Gastrocnemius medialis (tissue), 4 donors: ENCODE data around the gene LHFPL6. TPM values are rescaled to one million over a fixed set of nuclear protein-coding genes. Genes with fewer than 3 reads are reported as not detected.

ENCODE experiments used
- ATAC-seq, 2 donors: fragments of 150-250 bp; one replicate each; pipeline ENCODE4 v1.9.1; 2016
- DNase-seq, 2 donors: peaks; one replicate each; pipeline ENCODE4 v3.0.0-alpha.2; 2019
- H3K27ac ChIP-seq, 4 donors: fragments of 200-600 bp; sonication (generic); 1 replicate in 1 of 4; 2 replicates in 3 of 4; pipeline ENCODE4 v1.5.1; 2016 to 2018; ENCODE audit warnings: mild to moderate bottlenecking in 2 of 4, moderate library complexity in 1 of 4
- H3K27me3 ChIP-seq, 3 donors: fragments of 200-600 bp; sonication (generic) in 2 of 3; 1 replicate in 1 of 3; 2 replicates in 2 of 3; pipeline versions ENCODE4 v1.5.1 to v1.6.0; 2016 to 2019; ENCODE audit warnings: mild to moderate bottlenecking in 1 of 3, moderate library complexity in 1 of 3
- H3K36me3 ChIP-seq, 2 donors: fragments of 200-600 bp; sonication (generic) in 1 of 2; one replicate each; pipeline ENCODE4 v1.5.1; 2017 to 2018
- H3K4me1 ChIP-seq, 2 donors: fragments of 200-600 bp; sonication (generic) in 1 of 2; one replicate each; pipeline ENCODE4 v1.5.1; 2016 to 2017; ENCODE audit warnings: mild to moderate bottlenecking in 2 of 2
- H3K4me3 ChIP-seq, 4 donors: fragments of 200-600 bp; sonication (generic) in 3 of 4; 1 replicate in 1 of 4; 2 replicates in 3 of 4; pipeline ENCODE4 v1.5.1; 2016 to 2019; ENCODE audit warnings: mild to moderate bottlenecking in 2 of 4
- H3K9me3 ChIP-seq, 3 donors: fragments of 200-600 bp; sonication (generic) in 2 of 3; 1 replicate in 1 of 3; 2 replicates in 2 of 3; pipeline ENCODE4 v1.5.1; 2016 to 2019
- POLR2A ChIP-seq, 2 donors: fragments of 450-650 bp; IDR thresholded peaks; one replicate each; pipeline ENCODE4 v1.6.1; 2017; ENCODE audit warnings: antibody characterized with exemption in 2 of 2, mild to moderate bottlenecking in 2 of 2, moderate library complexity in 2 of 2
- in situ Hi-C, 4 donors: fragments of 200-750 bp; cut with MboI; loops; one replicate each; pipeline versions ENCODE4 v1.15.0 to v1.8.0; 2017; ENCODE audit warnings: low sequenced_read_pairs in 4 of 4
- intact Hi-C: fragments of 100-400 bp; cut with DNase I; formaldehyde crosslinking; loops from one replicate; pipeline ENCODE4 v1.15.1; 2023; ENCODE audit warnings: low total_unique reads
- total RNA-seq, 4 donors: library from RNA; depleted of rRNA; stranded (reverse); fragments of >200 nt; gene quantifications; one replicate each; pipeline versions ENCODE4 v1.1.0 to v1.2.3, GENCODE V29; 2016
- TF ChIP-seq, protein P1 (sequence below), 5 experiments: fragments of 450-650 bp in 3 of 5; fragments of 200-600 bp in 2 of 5; sonication (generic) in 2 of 5; IDR thresholded peaks in 4 of 5; conservative IDR thresholded peaks in 1 of 5; 1 replicate in 4 of 5; 2 replicates in 1 of 5; pipeline ENCODE4 v1.5.1; 2016 to 2019; ENCODE audit warnings: antibody characterized with exemption in 5 of 5, mild to moderate bottlenecking in 3 of 5, moderate library complexity in 3 of 5

Gene LHFPL6
- total RNA-seq, 4 donors from 2014 or later = 12.7 to 26.3 (median 16.0) TPM

DNA sequence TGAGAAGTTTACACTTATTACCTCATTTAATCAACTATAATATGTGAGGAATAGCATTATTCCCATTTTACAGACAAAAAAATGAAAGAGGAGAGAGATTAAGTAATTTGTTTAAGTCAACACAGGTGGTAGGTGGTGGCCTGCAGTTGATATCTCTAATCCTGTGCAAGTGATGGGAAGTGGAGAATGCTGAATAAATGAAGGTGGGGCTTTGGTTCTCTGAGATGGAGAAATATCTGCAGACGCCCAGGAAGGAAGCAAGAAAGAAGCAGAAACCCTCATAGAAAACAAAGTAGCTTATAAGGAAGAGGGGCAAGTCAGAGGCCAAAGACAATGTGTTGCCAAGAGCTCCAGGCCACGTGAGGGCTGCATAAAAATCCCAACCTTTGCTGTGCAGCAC lies 290.4 kb downstream of the LHFPL6 start:
- intact Hi-C loops (no loop called here), in situ Hi-C loops (no loop called here)
- no peaks in the 10 kb centered on the region for H3K36me3 ChIP-seq
- ATAC-seq = no peak
- H3K4me1 ChIP-seq = peaks cover 5 to 7% of the 10 kb centered on the region in 2 donors
- TF ChIP-seq POLR2A (IDR thresholded peaks at IDR 0.05) = no peak
- TF ChIP-seq, protein P1, sequence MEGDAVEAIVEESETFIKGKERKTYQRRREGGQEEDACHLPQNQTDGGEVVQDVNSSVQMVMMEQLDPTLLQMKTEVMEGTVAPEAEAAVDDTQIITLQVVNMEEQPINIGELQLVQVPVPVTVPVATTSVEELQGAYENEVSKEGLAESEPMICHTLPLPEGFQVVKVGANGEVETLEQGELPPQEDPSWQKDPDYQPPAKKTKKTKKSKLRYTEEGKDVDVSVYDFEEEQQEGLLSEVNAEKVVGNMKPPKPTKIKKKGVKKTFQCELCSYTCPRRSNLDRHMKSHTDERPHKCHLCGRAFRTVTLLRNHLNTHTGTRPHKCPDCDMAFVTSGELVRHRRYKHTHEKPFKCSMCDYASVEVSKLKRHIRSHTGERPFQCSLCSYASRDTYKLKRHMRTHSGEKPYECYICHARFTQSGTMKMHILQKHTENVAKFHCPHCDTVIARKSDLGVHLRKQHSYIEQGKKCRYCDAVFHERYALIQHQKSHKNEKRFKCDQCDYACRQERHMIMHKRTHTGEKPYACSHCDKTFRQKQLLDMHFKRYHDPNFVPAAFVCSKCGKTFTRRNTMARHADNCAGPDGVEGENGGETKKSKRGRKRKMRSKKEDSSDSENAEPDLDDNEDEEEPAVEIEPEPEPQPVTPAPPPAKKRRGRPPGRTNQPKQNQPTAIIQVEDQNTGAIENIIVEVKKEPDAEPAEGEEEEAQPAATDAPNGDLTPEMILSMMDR (IDR thresholded peaks at IDR 0.05 in 4 of 5, conservative IDR thresholded peaks at IDR 0.05 in 1 of 5) = no peak
- no peaks in the 10 kb centered on the region for H3K27me3 ChIP-seq
- DNase-seq = no peak
- no peaks in the 10 kb centered on the region for H3K9me3 ChIP-seq
- H3K27ac ChIP-seq = no peak overlapping the region
- no peak overlapping the region for H3K4me3 ChIP-seq

DNA sequence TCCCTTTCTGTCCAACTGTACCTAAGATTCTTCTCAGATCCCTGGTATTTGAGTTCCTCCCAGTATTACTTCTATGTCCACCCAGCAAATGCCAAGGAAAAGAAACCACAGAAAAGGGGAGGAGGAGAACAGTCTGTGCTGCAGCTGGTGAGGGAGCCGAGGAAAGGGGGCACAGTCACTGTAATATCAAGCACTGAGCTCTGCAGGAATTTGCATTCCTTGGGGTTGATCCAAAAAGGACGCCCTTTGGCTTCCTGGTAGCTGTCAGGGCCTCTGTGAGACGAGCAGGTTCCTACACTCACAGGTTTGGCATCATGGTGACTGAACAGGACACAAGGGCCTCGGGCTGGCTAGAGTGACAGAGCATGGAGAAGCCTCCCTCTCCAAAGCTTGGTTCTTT lies 291.4 kb downstream of the LHFPL6 start:
- no peak for TF ChIP-seq POLR2A (IDR thresholded peaks at IDR 0.05)
- TF ChIP-seq, protein P1 (IDR thresholded peaks at IDR 0.05 in 4 of 5, conservative IDR thresholded peaks at IDR 0.05 in 1 of 5) = no peak
- intact Hi-C loops (no loop called here), in situ Hi-C loops (no loop called here)
- no peak for ATAC-seq
- Histone ChIP-seq H3K27me3 (no peaks in the 10 kb centered on the region), H3K36me3 (no peaks in the 10 kb centered on the region), H3K4me3 (no peak overlapping the region), H3K4me1 (no peaks in the 10 kb centered on the region), H3K27ac (no peak overlapping the region), H3K9me3 (no peaks in the 10 kb centered on the region)
- DNase-seq = no peak

DNA sequence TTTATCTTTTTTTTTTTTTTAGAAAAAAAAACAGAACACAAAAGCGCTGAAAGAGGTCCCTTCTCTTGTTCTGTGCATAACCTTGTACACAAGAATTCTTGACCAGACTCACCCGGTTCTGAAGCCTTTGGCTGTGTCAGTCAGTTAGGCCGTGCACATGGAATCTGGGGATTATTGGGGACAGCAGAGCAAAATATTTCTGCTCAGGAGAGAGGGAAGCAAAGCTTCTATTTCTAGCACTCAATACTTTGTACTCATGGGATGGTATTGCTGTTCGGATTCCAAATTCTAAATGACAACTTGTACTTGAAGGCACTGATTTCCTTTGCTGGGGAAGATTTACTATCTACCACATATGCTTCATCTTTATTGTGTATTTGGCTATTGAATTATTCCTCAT lies 292.0 kb downstream of the LHFPL6 start:
- in situ Hi-C loops (no loop called here), intact Hi-C loops (no loop called here)
- no peaks in the 10 kb centered on the region for H3K36me3 ChIP-seq
- no peaks in the 10 kb centered on the region for H3K4me1 ChIP-seq
- TF ChIP-seq POLR2A (IDR thresholded peaks at IDR 0.05) = no peak
- TF ChIP-seq, protein P1 (IDR thresholded peaks at IDR 0.05 in 4 of 5, conservative IDR thresholded peaks at IDR 0.05 in 1 of 5) = no peak
- ATAC-seq = no peak
- H3K27ac ChIP-seq = no peak overlapping the region
- no peak overlapping the region for H3K4me3 ChIP-seq
- H3K27me3 ChIP-seq = no peaks in the 10 kb centered on the region
- no peaks in the 10 kb centered on the region for H3K9me3 ChIP-seq
- no peak for DNase-seq

DNA sequence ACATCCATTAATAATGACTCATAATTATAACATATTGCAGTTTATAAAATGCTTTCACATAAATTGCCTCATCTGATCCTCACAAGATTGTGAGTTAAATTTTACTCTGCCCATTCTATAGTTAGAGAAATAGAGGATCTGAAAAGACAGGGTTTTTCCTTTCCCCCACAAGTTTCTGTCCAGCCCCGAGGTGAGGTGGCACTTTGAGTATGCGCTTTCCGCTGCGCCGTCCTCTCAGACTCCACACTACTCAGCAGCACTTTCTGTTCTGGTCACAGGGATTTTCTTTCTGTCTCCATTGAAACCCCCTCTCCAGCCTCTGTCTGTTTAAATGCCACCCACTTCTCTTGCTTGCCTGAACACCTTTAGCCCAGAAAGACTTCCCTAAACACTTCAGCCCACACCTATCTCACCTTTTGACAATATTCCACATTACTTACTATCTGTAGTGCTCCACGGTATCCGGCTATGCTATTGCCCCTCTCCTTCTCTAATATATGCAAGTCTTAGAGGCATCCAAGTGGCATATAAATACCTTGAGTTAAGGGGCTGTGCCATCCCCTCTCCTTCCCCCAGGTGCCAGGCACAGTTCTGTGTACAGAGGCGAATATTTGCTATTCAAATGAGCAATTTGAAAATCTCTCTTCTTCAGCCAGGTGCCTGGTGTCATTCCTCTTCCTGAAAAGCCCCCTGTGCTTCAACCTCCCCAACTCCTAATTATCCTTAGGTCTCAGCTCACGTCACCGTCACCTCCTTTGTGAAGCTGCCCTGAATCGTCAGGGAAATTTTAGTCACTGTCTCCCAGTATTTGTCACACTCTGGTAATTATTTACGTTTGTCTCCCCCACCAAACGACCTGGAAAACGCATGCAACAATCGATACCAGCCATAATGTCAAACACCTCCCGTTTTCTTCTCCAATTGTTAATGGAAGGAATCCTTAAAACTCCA lies 296.1 kb downstream of the LHFPL6 start:
- Histone ChIP-seq H3K9me3 (no peaks in the 10 kb centered on the region), H3K27me3 (no peaks in the 10 kb centered on the region), H3K4me1 (no peaks in the 10 kb centered on the region), H3K27ac (no peak overlapping the region), H3K36me3 (no peaks in the 10 kb centered on the region), H3K4me3 (no peak overlapping the region)
- in situ Hi-C loops (no loop called here), intact Hi-C loops (no loop called here)
- no peak for DNase-seq
- TF ChIP-seq, protein P1 (IDR thresholded peaks at IDR 0.05 in 4 of 5, conservative IDR thresholded peaks at IDR 0.05 in 1 of 5) = no peak
- no peak for ATAC-seq
